ENCODE results near the gene HOXA4. TPM values are rescaled to one million over a fixed set of nuclear protein-coding genes. Genes with fewer than 3 reads are reported as not detected.

Gene HOXA4
- total RNA-seq, 4 donors from 2014 or later = 0.14 to 7.7 (median 0.26) TPM; not detected in 1

GRCh38 chr7:27140126-27140857 lies 9.7 kb upstream of the HOXA4 start:
- Histone ChIP-seq H3K9me3 (no peaks in the 10 kb centered on the region), H3K4me1 (no peaks in the 10 kb centered on the region), H3K4me3 (no peak overlapping the region), H3K27ac (peak overlapping the region in 1 of 2 donors; percentile 64), H3K36me3 (no peaks in the 10 kb centered on the region), H3K27me3 (no peaks in the 10 kb centered on the region)
- TF ChIP-seq POLR2A (IDR thresholded peaks at IDR 0.05) (no peak), CTCF (IDR thresholded peaks at IDR 0.05) (no peak)
- DNase-seq = no peak
- intact Hi-C loops (cut with DNase I; ENCODE audit: low total_unique reads) = loop anchor here (10.0 kb wide), 1 partner anchor 45 kb away; the partner anchor contains the start of gene HOXA1

GRCh38 chr7:27139334-27140125 lies 9.0 kb upstream of the HOXA4 start:
- DNase-seq = no peak
- H3K9me3 ChIP-seq = no peaks in the 10 kb centered on the region
- peak overlapping the region in 1 of 2 donors; percentile 64 for H3K27ac ChIP-seq
- no peaks in the 10 kb centered on the region for H3K4me1 ChIP-seq
- TF ChIP-seq CTCF (IDR thresholded peaks at IDR 0.05) (no peak), POLR2A (IDR thresholded peaks at IDR 0.05) (no peak)
- intact Hi-C loops (cut with DNase I; ENCODE audit: low total_unique reads) = loop anchor here (10.0 kb wide), 1 partner anchor 45 kb away; the partner anchor contains the start of gene HOXA1
- H3K36me3 ChIP-seq = no peaks in the 10 kb centered on the region
- no peaks in the 10 kb centered on the region for H3K27me3 ChIP-seq
- H3K4me3 ChIP-seq = no peak overlapping the region

GRCh38 chr7:27138985-27139333 lies 8.4 kb upstream of the HOXA4 start:
- peak overlapping the region in 1 of 2 donors; percentile 64 for H3K27ac ChIP-seq
- no peak for DNase-seq
- no peaks in the 10 kb centered on the region for H3K9me3 ChIP-seq
- no peak for TF ChIP-seq CTCF (IDR thresholded peaks at IDR 0.05)
- peaks cover 0 to 3% of the 10 kb centered on the region in 2 donors for H3K4me1 ChIP-seq
- no peaks in the 10 kb centered on the region for H3K36me3 ChIP-seq
- intact Hi-C loops (cut with DNase I; ENCODE audit: low total_unique reads) = no loop called here
- no peak overlapping the region for H3K4me3 ChIP-seq
- H3K27me3 ChIP-seq = no peaks in the 10 kb centered on the region

GRCh38 chr7:27138472-27138871 lies 7.9 kb upstream of the HOXA4 start:
- intact Hi-C loops (cut with DNase I; ENCODE audit: low total_unique reads) = no loop called here
- Histone ChIP-seq H3K36me3 (no peaks in the 10 kb centered on the region), H3K4me1 (peaks cover 0 to 3% of the 10 kb centered on the region in 2 donors), H3K9me3 (no peaks in the 10 kb centered on the region), H3K27ac (peak overlapping the region in 1 of 2 donors; percentile 64), H3K27me3 (no peaks in the 10 kb centered on the region), H3K4me3 (no peak overlapping the region)
- no peak for DNase-seq
- TF ChIP-seq POLR2A (IDR thresholded peaks at IDR 0.05) (no peak), CTCF (IDR thresholded peaks at IDR 0.05) (no peak)
